OCI-M2 (cell line): ENCODE data around the gene PUM1.

Source experiments
- DNase-seq: peaks from one replicate; lab custom pipeline; 2025; ENCODE audit not compliant: unreplicated experiment; lab: John Stamatoyannopoulos, UW

The PUM1 gene

DNA sequence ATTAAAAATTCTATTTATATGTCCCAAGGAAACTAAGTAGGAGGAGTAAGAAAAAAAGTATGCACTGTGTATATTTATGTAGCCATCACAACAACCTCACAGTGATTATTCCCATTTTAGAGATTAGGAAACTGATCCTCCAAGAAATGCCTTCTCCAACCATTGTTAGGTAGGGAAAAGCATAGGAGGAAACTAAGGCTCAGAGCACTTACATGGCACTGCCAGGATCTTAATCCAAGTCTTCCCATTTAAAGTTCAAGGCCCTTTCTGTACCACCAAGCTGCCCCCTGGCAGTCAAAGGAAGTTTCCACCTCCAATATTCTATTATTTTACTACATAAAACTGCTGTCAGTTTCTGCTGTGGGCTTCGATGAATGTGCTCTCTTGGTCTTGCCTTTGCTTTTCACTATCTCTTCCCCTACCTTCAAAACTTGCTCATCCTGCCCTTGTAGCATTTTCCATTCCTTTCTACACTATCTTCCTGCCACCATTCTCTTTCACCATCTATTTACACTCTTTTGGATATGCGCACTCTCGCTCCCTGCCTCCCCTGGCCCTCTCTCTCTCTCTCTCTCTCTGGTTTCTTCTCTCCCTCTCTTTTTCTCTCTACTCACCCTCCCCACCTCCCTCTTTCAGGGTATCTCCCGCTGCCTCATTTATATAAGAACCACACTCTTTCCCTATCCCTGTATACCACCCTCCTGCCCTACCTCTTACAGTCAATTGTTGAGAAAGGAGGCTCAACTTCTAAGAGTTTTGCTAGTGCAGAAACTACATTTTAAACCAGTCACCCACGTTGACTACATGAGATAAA lies 34.0 kb downstream of the PUM1 start:
- DNase-seq = no peak

DNA sequence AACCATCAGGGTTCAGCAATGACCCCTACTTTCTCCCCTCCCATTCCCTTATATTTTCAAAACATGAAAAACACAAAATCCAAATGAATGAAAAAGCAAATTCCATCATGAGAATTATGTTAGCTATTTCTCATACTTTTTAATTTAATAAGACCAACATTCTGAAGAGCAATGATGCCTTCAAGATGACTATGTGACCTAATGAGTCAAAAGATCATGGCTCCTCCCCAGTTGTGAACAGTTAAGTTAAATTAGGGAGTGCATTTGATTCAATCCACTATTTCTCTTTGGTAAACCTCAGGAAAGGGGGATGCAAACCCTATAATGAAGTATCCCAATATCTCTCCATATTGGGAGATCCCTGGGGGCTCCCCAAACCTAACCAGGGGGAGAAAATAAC lies 36.5 kb downstream of the PUM1 start:
- DNase-seq = no peak

DNA sequence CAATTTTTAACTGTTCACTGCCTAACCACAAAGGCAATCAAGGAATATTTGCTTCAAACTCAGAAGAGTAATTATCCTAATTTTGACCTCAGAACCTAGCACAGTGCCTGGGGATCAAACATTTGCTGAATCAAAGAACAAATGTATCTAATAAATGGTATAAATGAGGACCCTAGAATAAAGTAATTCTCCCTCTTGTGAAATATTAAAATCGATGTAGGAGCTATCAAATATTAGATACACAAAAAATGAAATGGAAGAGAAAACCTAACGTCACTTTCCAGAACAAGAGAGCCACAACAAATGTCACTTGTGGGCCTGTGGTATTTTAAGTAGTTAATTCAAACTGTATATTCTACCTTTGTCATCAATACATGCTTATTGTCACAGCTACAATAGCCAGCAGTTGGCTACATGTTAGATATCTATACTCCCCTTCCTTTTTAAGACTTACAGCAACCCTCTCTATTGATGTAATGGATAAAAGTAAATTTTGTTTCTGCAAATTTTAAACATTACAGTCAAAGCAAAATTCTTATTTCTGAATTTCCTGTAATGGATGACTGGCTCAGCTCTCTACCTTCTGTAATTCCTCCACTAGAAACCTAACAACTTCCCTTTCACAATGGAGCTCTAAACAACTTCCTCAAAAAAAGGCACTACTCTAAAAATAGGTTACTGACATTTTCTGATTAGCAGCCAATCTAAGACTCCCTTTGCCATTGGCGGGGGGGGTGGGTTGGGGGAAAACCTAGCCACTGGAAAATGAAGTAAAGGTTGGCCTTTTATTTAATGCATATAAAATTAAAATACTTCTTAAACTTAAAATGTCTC lies 37.6 kb downstream of the PUM1 start:
- DNase-seq = no peak

DNA sequence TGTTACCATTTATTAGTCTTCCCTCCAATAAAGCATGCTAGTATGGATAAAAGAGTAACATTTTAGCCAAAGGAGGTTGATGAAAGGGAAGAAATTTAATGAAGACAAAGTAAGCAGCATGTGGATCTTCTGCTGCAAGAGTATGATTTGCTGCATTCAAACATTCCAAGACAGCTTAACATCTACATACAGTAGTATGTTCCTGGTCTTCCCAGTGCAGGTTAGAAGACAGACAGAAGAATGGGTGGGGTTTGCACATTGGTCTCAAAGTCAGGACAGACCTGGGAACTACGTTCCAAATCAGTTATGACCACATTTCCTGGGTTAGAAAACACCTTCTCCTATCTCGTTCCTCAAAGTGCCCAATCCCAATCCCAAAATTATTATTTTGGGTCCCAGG lies 43.3 kb downstream of the PUM1 start:
- DNase-seq = no peak

DNA sequence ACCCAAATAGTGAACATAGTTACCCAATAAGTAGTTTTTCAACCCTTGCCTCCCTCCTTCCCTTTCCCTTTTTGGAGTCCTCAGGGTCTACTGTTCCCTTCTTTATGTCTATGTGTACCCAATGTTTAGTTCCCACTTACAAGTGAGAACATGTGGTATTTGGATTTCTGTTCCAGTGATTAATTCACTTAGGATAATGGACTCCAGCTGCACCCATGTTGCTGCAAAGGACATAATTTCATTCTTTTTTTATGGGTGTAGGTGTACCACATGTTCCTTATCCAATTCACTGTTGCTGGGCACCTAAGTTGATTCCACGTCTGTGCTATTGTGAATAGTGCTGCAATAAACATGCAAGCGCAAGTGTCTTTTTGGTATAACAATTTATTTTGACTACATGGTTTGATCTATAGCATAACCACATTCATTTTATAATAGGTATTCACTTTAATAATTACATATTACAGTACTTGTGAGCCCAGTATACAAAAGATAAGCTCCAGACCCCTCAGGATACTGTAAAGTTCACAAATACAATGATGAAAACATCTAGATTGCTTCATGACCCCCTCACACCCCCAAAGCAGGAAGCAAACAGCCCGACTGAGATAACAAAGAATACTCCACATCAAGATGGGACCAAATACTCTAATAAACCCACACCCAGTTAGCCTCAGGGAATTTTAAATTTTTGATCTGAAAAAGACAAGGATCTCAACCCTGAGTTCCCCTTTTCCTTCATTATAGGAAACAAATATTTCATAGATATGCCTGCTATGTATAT lies 45.3 kb downstream of the PUM1 start:
- DNase-seq = no peak

DNA sequence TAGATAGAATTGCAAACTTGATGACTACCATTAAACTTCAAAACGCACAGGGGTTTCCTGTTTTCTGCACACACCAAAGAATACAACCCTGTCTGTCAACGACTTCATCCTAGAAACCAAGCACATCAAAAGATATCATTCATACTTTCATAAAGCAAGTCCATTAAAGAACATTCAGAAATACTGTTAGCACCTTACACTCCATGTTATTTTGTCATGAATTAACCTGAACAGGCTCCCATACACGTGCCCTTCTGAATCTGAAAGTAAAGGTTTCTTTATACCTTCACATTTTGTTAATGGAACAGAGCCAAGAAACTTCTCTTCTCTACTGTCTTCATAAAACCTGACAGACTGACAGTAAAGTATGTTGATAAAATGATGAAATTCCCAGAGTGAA lies 46.1 kb downstream of the PUM1 start:
- DNase-seq = no peak

DNA sequence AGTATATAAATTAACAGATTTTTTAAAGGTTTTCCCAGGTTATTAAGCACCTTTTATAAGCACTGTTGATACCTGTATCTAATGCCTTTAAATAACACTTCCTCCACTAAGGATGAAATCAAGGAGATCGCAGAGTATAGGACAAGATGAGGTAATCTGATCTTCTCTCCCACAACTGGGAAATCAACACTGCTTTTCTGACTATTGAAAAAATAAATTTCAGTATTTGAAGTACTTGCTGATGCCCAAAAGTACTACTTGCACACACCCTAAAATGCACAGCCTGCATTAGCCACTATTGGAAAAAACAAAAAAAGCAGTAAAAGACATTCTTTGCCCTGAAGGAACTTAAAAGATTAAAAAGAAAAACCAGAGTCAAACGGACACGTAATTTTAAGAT lies 48.6 kb downstream of the PUM1 start:
- no peak for DNase-seq

DNA sequence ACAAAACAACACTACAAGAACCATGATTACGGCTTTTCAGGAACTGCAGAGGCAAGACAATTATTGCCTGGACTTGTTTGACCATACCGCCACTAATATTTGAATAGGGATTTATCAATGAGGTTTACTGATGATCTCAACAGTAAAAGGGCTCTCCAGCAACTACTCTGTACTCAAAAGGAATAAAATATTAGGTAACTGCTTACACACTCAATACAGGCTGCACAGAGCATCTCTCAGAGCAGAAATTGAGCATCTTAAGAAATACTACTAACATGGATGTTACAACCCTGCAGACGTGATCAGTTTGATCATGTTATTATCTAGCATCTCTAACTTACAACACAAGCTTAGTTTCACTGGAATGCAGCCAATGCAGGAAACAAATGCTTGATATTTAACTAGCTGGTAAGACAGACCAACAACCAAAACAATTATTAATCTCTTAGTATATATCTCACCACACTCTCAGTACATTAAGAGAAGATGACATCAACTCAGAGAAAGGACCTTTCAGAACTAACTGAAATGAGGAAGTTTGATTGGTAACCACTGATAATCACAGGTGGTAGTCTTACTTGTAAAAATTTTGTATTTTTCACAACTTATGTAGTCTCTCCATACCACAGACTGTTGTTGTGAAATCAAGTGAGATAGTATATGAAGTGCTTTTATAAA lies 52.2 kb downstream of the PUM1 start:
- no peak for DNase-seq

DNA sequence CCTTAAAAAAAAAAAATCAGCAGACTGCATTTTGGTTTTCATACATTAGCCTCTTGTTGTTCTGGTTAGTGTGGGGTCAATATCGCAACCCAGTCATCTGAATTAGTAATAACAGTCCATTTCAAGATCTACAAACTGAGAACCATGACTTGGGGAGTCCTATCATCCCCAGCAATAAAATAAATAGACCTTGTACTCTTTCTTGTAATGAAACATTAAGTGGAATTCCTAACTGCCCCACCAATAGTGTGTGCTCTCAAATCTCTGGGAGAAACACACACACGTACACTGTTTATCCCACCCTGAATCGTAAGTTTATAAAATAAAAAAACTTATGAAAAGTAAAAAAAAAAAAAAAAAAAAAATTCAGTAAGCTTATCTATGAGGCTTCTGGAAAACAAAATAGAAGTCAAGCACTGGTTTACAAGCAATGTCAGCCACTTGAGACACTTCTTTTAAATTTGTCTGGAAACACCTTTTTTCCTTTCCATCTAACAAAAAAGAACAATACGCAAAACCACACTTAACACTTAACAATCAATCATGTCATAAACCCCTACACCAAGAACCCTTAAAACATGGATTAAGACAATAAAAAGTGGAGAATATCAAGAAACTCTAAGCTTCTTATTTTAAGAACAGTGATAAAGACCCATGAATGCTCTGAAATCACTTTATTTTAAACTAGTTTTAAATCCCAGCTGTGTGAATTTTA lies 53.1 kb downstream of the PUM1 start:
- DNase-seq = no peak

DNA sequence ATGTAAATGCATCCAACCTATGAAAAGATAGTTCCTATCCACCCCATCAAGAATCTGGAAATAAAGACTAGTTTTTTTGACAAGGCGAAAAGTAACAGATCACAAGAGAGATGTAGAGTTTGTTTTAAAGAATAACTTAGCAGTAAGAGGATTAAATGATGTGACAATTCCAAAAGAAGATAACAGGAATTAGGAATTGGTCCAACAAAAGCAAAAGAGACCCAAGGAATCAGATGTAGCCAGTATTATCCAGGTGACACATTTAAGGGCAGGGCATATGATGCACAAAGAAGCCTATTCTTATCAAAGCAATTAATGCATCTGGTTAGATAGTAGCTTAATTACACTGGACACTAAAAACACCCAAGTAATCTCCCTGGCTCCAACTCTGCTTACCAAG lies 53.8 kb downstream of the PUM1 start:
- DNase-seq = no peak

DNA sequence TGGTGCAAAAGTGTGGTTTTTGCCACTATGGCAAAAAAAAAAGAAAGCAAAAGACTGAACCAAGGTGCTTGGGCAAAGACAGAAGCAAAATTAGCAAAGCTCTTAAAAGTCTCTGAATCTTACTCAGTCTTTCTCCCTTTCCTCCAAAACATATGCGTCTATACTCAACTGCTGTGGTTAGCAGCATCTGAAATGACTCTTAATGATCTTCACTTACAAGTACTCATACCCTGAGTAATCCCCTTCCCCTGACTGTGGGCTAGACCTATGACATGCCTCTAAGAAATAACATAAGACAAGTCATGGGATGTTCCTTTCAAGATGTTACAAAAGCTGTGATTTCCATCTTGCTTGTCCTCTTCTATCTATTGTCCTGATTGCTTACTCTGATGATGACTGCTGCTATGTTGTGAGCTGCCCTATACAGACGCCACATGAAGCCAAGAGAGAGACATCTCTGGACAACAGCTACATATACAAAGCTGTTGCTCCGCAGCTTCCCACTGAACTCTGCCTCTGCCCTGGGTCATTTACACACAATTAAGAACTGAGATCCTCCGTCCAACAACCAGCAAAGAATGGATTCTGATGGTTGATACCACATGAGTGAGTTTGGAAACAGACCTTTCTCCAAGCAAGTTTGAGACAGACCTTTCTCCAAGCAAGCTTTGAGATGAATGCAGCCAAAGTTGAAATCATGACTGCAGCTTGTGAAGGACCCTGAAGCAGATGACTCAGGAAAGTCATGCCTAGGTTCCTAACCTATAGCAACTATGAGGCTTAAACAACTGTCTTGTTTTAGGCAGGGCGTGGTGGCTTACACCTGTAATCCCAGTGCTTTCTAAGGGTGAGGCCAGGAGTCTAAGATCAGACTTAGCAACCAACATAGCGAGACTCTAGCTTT lies 55.2 kb downstream of the PUM1 start:
- no peak for DNase-seq

DNA sequence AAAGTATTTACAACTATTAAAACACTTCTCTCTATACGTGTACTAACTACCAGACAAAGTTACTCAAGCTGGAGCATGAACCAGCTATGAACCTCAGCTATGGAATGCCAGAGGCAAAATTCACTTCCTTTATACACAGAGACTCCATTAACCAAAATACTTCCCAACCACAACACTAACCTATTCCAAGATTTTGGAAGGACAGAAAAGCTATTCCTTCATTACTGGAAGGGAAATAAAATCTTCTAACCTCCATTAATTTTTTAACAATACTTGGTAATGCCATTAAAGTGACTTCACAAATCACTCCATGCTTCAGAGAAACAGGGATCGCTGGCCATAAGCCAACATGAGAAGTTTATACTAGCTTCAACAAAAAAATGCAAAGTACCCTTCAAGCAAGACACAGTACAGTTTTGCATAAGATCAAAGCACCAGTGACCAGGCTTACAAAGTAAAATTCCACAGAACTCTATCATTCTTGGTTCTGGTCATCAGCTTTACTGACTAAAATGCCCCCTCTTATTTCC lies 58.0 kb downstream of the PUM1 start:
- no peak for DNase-seq

DNA sequence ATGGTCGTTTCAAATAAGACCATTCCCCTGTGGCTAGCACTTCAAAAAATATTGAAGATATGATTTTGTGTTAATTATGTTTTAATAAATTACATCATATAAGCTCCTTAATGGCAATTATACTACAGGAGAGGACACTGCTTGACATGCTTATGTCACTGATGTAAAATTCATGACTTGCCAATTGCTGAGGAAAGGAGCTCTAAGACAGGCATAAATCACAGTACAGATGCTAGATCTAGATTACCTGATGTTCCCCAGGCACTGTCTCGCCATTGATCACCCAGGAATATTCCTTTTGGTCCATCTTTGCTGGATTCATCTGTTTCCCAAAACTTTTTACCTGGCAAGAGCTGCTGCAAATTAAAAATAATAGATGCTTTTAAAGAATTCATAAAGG lies 58.8 kb downstream of the PUM1 start:
- DNase-seq = no peak

DNA sequence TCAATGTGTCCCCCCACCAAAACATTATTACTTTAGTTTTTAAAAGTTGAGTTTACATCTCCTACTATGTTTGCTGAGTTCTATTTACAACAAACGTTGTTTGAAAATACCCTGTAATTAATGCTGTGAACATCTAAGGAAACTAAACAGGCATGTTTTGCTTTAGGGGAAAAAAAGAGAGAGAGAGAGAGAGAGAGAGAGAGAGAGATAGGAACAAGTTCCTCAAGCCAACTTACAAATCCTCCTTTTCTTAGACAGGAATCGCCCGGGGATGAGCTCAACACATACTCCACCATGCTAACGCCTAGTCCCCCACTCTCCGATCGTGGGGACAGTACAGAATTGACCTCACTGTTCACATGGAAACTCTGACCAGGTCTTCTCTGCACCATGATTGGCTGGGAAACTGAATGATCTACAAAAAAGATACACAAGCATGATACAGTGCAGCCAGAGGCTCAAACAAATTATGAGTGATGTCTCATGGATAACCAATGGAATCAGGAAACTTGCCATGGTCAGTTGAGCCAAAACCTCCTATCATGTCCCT lies 59.8 kb downstream of the PUM1 start:
- no peak for DNase-seq

DNA sequence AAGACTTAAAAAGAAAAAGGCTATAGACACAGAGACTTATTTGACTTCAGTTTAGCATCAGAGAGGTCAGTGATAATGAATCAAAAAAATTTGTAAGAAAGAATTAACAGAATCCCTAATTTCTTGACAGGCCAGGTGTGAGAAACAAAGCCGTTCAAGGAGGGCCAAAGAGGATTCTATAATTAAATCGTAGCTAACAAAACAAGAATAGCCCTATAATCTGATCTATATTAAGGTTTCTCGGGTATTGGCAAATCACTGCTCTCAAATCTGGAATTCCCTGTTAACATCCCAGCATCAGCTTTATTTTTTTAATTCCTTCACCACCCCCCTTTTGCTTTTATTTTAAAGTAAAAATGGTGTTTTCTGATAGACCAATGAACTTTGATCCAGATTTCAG lies 60.3 kb downstream of the PUM1 start:
- DNase-seq = no peak

DNA sequence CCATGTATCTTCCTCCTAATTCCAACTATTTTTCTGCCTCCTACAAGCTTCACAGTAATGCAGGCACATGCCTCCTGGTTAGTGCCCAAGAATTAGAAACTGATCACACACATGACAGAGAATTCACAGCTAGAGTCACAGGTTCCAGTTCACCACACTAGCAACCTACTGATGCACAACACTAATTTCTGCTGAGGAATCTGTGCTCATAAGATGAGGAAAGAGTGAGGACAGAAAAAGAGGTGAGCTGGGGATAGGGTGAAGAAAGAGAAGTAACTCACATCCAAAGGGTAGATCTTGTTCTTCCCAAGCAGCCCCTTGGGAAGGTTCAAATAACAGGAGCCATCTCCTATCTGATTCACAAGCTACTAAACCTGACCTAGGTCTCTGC lies 61.3 kb downstream of the PUM1 start:
- no peak for DNase-seq

DNA sequence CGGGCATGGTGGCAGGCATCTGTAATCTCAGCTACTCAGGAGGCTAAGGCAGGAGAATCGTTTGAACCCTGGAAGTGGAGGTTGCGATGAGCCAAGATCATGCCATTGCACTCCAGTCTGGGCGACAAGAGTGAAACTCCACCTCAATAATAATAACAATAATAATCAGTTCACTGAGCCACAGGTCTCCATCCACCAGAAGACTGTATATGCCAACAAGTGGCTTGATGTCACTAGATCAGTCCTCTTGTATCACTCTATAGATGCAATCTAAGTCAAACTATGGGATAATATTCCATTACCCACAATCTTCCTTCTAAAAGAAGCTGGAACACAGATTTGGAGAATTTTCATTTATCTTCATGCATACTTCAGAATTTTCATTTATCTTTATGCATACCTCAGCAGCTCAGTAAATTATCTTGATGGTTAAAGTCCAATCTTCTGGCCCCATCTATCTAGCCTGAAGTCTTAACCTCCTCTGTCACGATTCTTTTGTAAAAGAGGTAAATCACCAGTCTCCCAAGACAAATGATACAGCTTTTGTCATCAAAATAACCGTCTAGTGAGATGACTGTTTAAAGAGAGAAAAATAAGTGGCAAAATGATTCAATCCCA lies 61.8 kb downstream of the PUM1 start:
- no peak for DNase-seq

DNA sequence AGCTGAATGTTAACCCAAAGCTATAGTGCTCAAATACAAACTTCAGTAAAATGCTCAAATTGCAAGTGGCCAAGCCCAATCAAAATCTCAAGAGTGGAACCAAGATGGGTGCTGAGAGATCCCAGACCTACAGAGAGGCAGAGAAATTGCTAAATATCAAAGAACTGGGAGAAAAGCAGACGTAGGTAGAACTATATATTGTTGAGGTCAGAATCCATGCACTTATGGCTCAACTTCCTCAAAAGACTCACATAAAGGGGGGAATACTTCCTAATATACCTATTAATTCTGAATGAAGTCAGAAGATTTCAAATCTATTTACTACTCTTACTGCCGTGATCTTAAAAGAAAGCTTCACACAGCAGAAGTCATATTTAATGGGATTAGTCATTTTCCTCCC lies 65.2 kb downstream of the PUM1 start:
- no peak for DNase-seq

DNA sequence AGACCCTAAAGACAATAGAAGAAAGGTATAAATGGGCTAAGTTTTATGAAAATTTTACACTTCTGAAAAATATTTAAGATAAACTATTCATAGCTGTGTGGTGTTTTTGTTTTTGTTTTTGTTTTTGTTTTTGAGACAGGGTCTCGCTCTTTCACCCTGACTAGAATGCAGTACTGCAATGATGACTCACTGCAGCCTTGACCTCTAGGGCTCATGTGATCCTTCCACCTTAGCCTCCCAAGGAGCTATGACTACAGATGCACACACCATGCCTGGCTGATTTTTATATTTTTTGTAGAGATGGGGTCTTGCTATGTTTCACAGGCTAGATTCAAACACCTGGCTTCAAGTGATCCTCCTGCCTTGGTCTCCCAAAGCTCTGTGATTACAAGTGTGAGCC lies 66.6 kb downstream of the PUM1 start:
- DNase-seq = no peak
